HFFc6 (cell line): Measurements from ENCODE around the gene EDC3. TPM values are rescaled to one million over a fixed set of nuclear protein-coding genes. Genes with fewer than 3 reads are reported as not detected.
A peak's percentile ranks its signal among the peaks of the same experiment; 100 is the strongest.
"Not testable (repeated sequence)": the region's sequence is repeated elsewhere in the genome, so short reads cannot be mapped to it uniquely, and the experiment has no call there.

Experiments
- DNase-seq: peaks from one replicate; pipeline ENCODE4 v3.0.0-alpha.2; 2018
- H3K27ac Mint-ChIP-seq: 2 replicates; pipeline ENCODE4 v1.8.0; 2020; ENCODE audit warnings: mild to moderate bottlenecking, mixed read lengths
- H3K27me3 Mint-ChIP-seq: 2 replicates; pipeline ENCODE4 v1.8.0; 2021; ENCODE audit warnings: mild to moderate bottlenecking, moderate library complexity, mixed read lengths; ENCODE audit not compliant: insufficient read depth
- H3K36me3 Mint-ChIP-seq: 2 replicates; pipeline ENCODE4 v1.8.0; 2021; ENCODE audit warnings: low read depth, mixed read lengths
- H3K4me1 Mint-ChIP-seq: 2 replicates; pipeline ENCODE4 v1.8.0; 2020; ENCODE audit warnings: low read depth, mixed read lengths
- H3K4me3 Mint-ChIP-seq: 2 replicates; pipeline ENCODE4 v1.8.0; 2020; ENCODE audit warnings: mild to moderate bottlenecking, moderate library complexity, mixed read lengths
- H3K9me3 Mint-ChIP-seq: 2 replicates; pipeline ENCODE4 v1.8.0; 2020; ENCODE audit warnings: mild to moderate bottlenecking, mixed read lengths
- CTCF ChIP-seq: fragments of 200-600 bp; sonication (generic); IDR thresholded peaks from 2 replicates; pipeline ENCODE4 v1.5.0; 2021; ENCODE audit warnings: antibody characterized with exemption, mild to moderate bottlenecking
- total RNA-seq, 6 experiments: library from RNA; stranded (reverse); fragmentation: NEBNext Ultra II Directional; extraction: Animal tissue kit (Norgen Biotek cat#: 25700); gene quantifications; 2 replicates in 1 of 6; 3 replicates in 5 of 6; pipeline ENCODE4 v1.2.3, GENCODE V29; 2021

Gene EDC3
- total RNA-seq, 6 experiments from 2014 or later = 37.2 to 46.8 (median 40.8) TPM

DNA sequence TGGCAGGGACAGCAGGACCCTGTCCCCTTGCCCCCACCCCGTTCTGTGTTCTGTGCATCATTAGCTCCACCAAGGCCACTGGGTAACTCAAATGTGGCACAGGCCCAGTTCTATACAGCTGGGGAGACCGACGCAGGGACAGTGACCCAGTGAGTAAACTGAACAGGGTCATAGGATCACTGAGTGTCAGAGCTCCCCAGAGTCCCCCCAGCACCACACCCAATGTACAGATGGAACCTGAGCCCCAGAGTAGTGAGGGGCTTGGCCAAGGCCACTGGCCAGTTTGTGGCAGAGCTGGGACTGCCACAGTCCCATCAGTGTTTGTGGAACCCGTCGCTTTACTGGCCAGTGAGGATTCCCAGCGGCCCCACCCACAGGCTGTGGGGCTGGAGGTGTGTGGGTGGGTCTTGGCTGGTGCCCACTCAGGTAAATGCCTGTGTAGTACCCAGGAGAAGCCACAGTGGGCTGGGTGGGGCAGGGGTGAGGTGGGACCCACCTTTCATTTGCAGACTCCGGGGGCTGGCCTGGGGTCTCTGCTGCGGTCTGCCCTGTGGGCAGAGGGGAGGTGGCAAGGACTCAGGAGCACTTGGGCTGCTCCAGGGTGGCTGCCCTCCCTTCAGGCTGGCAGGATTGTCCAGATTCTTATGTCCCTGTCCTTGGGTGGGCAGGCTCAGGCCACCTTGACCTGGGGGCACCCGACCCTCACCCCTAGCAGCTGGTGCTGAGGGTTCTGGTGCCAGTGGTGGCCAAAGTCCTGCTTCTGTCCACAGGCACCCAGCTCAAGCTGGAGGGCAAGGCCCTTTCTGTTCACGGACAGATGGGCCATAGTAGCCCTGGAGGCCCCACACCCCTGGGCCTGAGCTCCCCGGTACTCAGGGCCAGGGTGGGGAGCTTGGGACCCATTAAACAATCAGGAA lies 91.8 kb downstream of the EDC3 start:
- Mint-ChIP-seq H3K4me1 (peaks cover 6% of the 10 kb centered on the region), H3K4me3 (no peak overlapping the region), H3K9me3 (no peaks in the 10 kb centered on the region), H3K27ac (no peak overlapping the region), H3K27me3 (peaks cover 6% of the 10 kb centered on the region), H3K36me3 (no peaks in the 10 kb centered on the region)
- DNase-seq = no peak
- TF ChIP-seq CTCF = no peak

- H3K27ac Mint-ChIP-seq = no peak overlapping the region
- H3K27me3 Mint-ChIP-seq = peaks cover 3% of the 10 kb centered on the region; the same call in 1 of the 2 replicates
- peaks cover 14% of the 10 kb centered on the region for H3K4me1 Mint-ChIP-seq
- H3K4me3 Mint-ChIP-seq = no peak overlapping the region
- no peaks in the 10 kb centered on the region for H3K36me3 Mint-ChIP-seq
- no peak for TF ChIP-seq CTCF
- DNase-seq = no peak
- no peaks in the 10 kb centered on the region for H3K9me3 Mint-ChIP-seq
These were observed 92.6 kb downstream of the EDC3 start for GRCh38 chr15:74603026-74603788.

- no peaks in the 10 kb centered on the region for H3K36me3 Mint-ChIP-seq
- H3K27ac Mint-ChIP-seq = no peak overlapping the region
- TF ChIP-seq CTCF = no peak
- no peaks in the 10 kb centered on the region for H3K9me3 Mint-ChIP-seq
- no peak for DNase-seq
- no peaks in the 10 kb centered on the region for H3K27me3 Mint-ChIP-seq
- H3K4me3 Mint-ChIP-seq = peak overlapping the region; percentile 95
- peaks cover 20% of the 10 kb centered on the region for H3K4me1 Mint-ChIP-seq
These were observed 96.7 kb downstream of the EDC3 start for GRCh38 chr15:74599156-74599555.

- no peak for TF ChIP-seq CTCF
- Mint-ChIP-seq H3K4me1 (peaks cover 20% of the 10 kb centered on the region), H3K27me3 (no peaks in the 10 kb centered on the region), H3K27ac (peak overlapping the region; percentile 90), H3K9me3 (no peaks in the 10 kb centered on the region), H3K4me3 (peak overlapping the region; percentile 95), H3K36me3 (no peaks in the 10 kb centered on the region; the same call in 1 of the 2 replicates)
- peak; percentile 81 for DNase-seq
These were observed 97.5 kb downstream of the EDC3 start for GRCh38 chr15:74598126-74598842.

DNA sequence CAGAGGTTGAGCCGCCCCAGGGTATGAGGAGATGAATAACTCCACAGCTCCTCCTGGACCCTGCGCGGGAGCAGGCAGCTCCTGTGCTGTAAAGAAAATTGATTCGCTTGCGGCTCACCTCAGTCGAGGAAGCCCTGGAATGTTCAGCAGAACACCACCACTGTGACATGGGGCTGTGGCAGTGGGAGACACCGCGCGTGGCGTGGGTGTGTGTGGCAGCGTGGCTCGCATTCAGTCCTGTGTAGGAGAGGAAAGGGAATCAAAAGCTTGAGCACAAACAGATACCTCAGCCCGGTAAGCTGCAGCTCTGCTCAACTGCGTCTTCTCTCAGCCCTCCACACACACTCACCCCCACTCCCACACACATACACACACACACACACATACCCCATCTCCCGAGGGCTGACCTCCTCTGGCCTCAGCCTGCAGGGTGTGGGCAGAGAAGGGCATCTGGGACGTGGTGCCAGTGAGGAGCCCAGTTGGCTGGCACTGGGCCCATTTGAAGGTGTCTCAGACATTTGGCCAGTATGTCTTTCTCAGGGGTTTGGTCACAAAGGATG lies 98.6 kb downstream of the EDC3 start:
- not testable (repeated sequence) for H3K9me3 Mint-ChIP-seq

DNA sequence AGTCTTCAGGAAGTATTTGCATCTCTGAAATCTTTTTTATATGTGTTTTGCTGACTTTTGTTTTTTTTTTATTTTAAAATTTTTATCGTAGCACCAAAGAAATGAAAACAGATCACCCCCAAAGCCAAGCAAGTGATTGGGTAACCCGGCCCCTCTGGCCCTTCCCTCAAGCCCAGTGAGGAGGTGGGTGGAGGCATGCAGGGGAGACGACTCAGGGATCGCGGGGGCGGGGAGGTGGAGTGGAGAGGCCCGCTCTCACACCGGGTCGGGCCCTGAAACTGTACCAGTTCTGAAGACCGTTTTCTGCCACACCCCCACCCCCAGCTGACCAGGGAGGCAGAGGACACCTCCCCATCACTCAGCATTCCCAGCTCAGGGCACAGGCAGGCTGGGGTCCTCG lies 99.1 kb downstream of the EDC3 start:
- not testable (repeated sequence) for DNase-seq, H3K36me3 Mint-ChIP-seq, H3K27ac Mint-ChIP-seq, H3K4me3 Mint-ChIP-seq, H3K9me3 Mint-ChIP-seq, H3K27me3 Mint-ChIP-seq
- H3K4me1 Mint-ChIP-seq = peaks cover 20% of the 10 kb centered on the region

More for the DNA sequence above, 98.6 kb downstream of the EDC3 start:
- not testable (repeated sequence) for H3K4me3 Mint-ChIP-seq, H3K27me3 Mint-ChIP-seq, H3K27ac Mint-ChIP-seq, H3K36me3 Mint-ChIP-seq, DNase-seq
- peaks cover 20% of the 10 kb centered on the region for H3K4me1 Mint-ChIP-seq
